K562 (cell line): ENCODE results near the gene LAPTM5. TPM values are rescaled to one million over a fixed set of nuclear protein-coding genes. Genes with fewer than 3 reads are reported as not detected.

Experiments used
- CCNT2 ChIP-seq: IDR thresholded peaks from 2 replicates; pipeline ENCODE4 v1.6.1; 2011; ENCODE audit warnings: borderline replicate concordance, low read depth, mild to moderate bottlenecking, moderate library complexity, mixed read lengths, low read length; ENCODE audit not compliant: insufficient read length; ENCODE audit errors: extremely low read depth
- CHAMP1 ChIP-seq: fragments of 450-650 bp; IDR thresholded peaks from 2 replicates; pipeline ENCODE4 v1.6.1; 2016; ENCODE audit warnings: mild to moderate bottlenecking
- DDX20 ChIP-seq: fragments of 450-650 bp; IDR thresholded peaks from 2 replicates; pipeline ENCODE4 v1.6.1; 2016; ENCODE audit warnings: missing genetic modification characterization, low read depth, mild to moderate bottlenecking, missing compliant biosample characterization, moderate library complexity
- KDM1A ChIP-seq, 2 experiments: fragments of 450-650 bp; IDR thresholded peaks; 2 replicates each; pipeline ENCODE4 v1.6.1; 2016; ENCODE audit warnings: mild to moderate bottlenecking in 2 of 2
- MAX ChIP-seq: sonication (generic); formaldehyde crosslinking; IDR thresholded peaks from 2 replicates; pipeline ENCODE4 v1.9.0; 2022; ENCODE audit warnings: mild to moderate bottlenecking, missing genetic modification reagents
- MCM3 ChIP-seq: fragments of 450-650 bp; IDR thresholded peaks from 2 replicates; pipeline ENCODE4 v1.6.1; 2016
- NELFE ChIP-seq: IDR thresholded peaks from 2 replicates; pipeline ENCODE4 v1.6.1; 2011; ENCODE audit warnings: mild to moderate bottlenecking; ENCODE audit not compliant: insufficient read depth, insufficient read length
- NONO ChIP-seq, 2 experiments: fragments of 200-400 bp in 1 of 2; fragments of 450-650 bp in 1 of 2; formaldehyde crosslinking in 1 of 2; IDR thresholded peaks; 2 replicates each; pipeline ENCODE4 v1.6.1; 2017; ENCODE audit warnings: low read depth in 2 of 2, mild to moderate bottlenecking in 2 of 2, moderate library complexity in 2 of 2, low read length in 1 of 2
- PHF20 ChIP-seq: fragments of 450-650 bp; IDR thresholded peaks from 2 replicates; pipeline ENCODE4 v1.6.1; 2018; ENCODE audit not compliant: partially characterized antibody
- POLR2AphosphoS2 ChIP-seq: IDR thresholded peaks from 2 replicates; pipeline ENCODE4 v1.6.1; 2012; ENCODE audit warnings: low read length, improper control_type of control experiment
- SNAPC5 ChIP-seq: fragments of 250-450 bp; sonication (Bioruptor Pico); IDR thresholded peaks from 2 replicates; pipeline ENCODE4 v1.8.0; 2021; ENCODE audit warnings: moderate library complexity, mild to moderate bottlenecking, inconsistent platforms
- TAF15 ChIP-seq: fragments of 200-400 bp; formaldehyde crosslinking; IDR thresholded peaks from 2 replicates; pipeline ENCODE4 v1.6.1; 2017; ENCODE audit warnings: mild to moderate bottlenecking, low read depth, low read length, moderate library complexity
- THAP12 ChIP-seq: fragments of 250-450 bp; sonication (Bioruptor Pico); IDR thresholded peaks from 2 replicates; pipeline ENCODE4 v1.9.0; 2021; ENCODE audit warnings: mild to moderate bottlenecking, inconsistent platforms
- ZBTB49 ChIP-seq: sonication (generic); formaldehyde crosslinking; IDR thresholded peaks from 2 replicates; pipeline ENCODE4 v1.8.0; 2022; ENCODE audit warnings: missing genetic modification reagents, mild to moderate bottlenecking, borderline replicate concordance
- ZMIZ1 ChIP-seq, 2 experiments: fragments of 150-350 bp in 1 of 2; IDR thresholded peaks; 2 replicates each; pipeline ENCODE4 v1.6.1; 2012 to 2016; ENCODE audit warnings: low read depth in 2 of 2, low read length in 2 of 2, mild to moderate bottlenecking in 1 of 2, moderate library complexity in 1 of 2
- polyA plus RNA-seq, 8 experiments: library from polyadenylated mRNA; depleted of rRNA in 4 of 8; stranded (reverse) in 5 of 8; unstranded in 3 of 8; fragments of >200 nt; fragmentation: Nextera tagmentation in 2 of 8; fragmentation: Illumina TruSeq in 1 of 8; extraction: Ambion mirVana in 2 of 8; extraction: Trizol in 1 of 8; gene quantifications; 2 replicates each; pipeline versions ENCODE4 v1.2.1 to v1.2.3, GENCODE V29; 2011 to 2014; ENCODE audit warnings: inconsistent platforms in 1 of 8, missing spikeins in 1 of 8
- total RNA-seq, 7 experiments: library from RNA; depleted of rRNA in 6 of 7; stranded (reverse); fragments of >200 nt in 6 of 7; fragmentation: Illumina TruSeq in 2 of 7; extraction: Trizol in 2 of 7; gene quantifications; 2 replicates each; pipeline versions ENCODE4 v1.2.1 to v1.2.3, GENCODE V29; 2011 to 2021; ENCODE audit warnings: low replicate concordance in 1 of 7

LAPTM5 gene
- total and polyA plus RNA-seq, 9 of the 15 experiments (the other 6 are each of a cell fraction or from before 2014, with no cell fraction given): 2.4 to 47.3 (median 20.3) TPM

GRCh38 chr1:30801771-30802198 is 44.2 kb upstream of the LAPTM5 start (continued):
- no peak for TF ChIP-seq KDM1A (IDR thresholded peaks at IDR 0.05)
- TF ChIP-seq POLR2AphosphoS2: no peak
- TF ChIP-seq CHAMP1: no peak
- no peak for TF ChIP-seq DDX20 (tag)
- TF ChIP-seq ZBTB49: no peak
- TF ChIP-seq TAF15: no peak
- TF ChIP-seq PHF20: no peak
- TF ChIP-seq NELFE: no peak
- TF ChIP-seq THAP12: no peak
- TF ChIP-seq ZMIZ1 (IDR thresholded peaks at IDR 0.05; ENCODE audit: low read depth in 2 of 2, low read length in 2 of 2): no peak
- TF ChIP-seq MAX (CRISPR knock-in tag): no peak; the same call in 1 of the 2 replicates
- TF ChIP-seq MCM3: no peak
- TF ChIP-seq CCNT2: no peak
- TF ChIP-seq SNAPC5 (CRISPR knock-in tag): no peak
- no peak for TF ChIP-seq NONO (IDR thresholded peaks at IDR 0.05; ENCODE audit: low read depth in 2 of 2, low read length in 1 of 2)
